Measurements from ENCODE around the gene UPF3A. TPM values are rescaled to one million over a fixed set of nuclear protein-coding genes. Genes with fewer than 3 reads are reported as not detected.

The UPF3A gene
- total and polyA plus RNA-seq, 9 of the 15 experiments (the other 6 are each of a cell fraction or from before 2014, with no cell fraction given), result 15.6 to 76.5 (median 40.9) TPM

DNA sequence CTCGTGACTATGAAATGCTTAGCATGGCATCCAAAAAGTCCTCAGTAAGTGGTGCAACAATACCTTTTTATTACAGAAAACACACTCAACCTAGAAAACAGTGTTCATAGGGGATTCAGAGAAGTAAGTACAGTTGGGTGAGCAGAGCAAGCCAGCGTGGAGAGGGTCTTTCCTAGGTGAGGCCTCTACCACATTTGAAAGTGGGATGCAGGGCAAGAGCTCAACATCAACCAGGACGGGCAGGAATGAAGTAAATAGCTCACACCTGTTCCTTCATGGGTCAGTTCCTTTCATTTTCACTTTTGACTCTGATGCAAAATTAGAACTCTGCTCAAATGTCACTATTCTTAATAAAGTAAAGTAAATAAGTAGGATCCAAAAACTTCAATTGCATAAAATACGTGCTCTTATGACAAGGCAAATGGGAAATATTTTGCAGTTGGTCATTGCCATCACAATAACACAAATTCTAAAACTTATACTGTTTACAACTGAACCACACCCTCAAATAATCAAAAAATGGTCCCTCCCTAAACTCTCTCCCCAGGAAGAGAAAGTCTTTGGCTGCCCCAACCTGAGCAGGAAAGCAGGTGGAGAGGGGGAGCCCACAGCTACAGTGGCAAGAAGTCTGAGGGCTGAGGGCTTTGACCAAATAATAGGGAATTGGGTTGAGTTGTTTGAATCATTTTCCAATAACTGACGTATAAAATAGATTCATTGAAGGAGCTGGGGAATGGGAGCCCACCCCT, 53.1 kb downstream of the UPF3A start:
- Histone ChIP-seq H3K36me3 (ENCODE audit: control insufficient read depth, insufficient read depth, low read length) (no peaks in the 10 kb centered on the region), H3K79me2 (ENCODE audit: control insufficient read depth, insufficient read depth, low read length) (no peaks in the 10 kb centered on the region), H3K9me3 (replicated peaks; ENCODE audit: control insufficient read depth, insufficient read depth, low read depth, low read length) (no peaks in the 10 kb centered on the region), H3K4me2 (ENCODE audit: insufficient read depth, low read length) (no peak overlapping the region), H2AFZ (ENCODE audit: low read depth, low read length) (no peak overlapping the region), H4K20me1 (replicated peaks; ENCODE audit: control insufficient read depth, insufficient read depth, low read length) (no peaks in the 10 kb centered on the region), H3K27me3 (ENCODE audit: control insufficient read depth in 2 of 2, insufficient read depth in 2 of 2, low read length in 2 of 2) (no peaks in the 10 kb centered on the region), H3K9me1 (ENCODE audit: control insufficient read depth, insufficient read depth, low read length) (no peaks in the 10 kb centered on the region), H3K9ac (ENCODE audit: insufficient read depth in 1 of 2, low read depth in 2 of 2, low read length in 2 of 2) (no peak overlapping the region), H3K4me3 (no peak overlapping the region), H3K27ac (ENCODE audit: extremely low read depth, low read depth, low read length) (no peak overlapping the region), H3K4me1 (replicated peaks in 1 of 2; ENCODE audit: control insufficient read depth in 2 of 2, insufficient read depth in 2 of 2, low read length in 2 of 2) (no peaks in the 10 kb centered on the region; a peak in 1 of 5 replicates)
- TF ChIP-seq, protein P1, sequence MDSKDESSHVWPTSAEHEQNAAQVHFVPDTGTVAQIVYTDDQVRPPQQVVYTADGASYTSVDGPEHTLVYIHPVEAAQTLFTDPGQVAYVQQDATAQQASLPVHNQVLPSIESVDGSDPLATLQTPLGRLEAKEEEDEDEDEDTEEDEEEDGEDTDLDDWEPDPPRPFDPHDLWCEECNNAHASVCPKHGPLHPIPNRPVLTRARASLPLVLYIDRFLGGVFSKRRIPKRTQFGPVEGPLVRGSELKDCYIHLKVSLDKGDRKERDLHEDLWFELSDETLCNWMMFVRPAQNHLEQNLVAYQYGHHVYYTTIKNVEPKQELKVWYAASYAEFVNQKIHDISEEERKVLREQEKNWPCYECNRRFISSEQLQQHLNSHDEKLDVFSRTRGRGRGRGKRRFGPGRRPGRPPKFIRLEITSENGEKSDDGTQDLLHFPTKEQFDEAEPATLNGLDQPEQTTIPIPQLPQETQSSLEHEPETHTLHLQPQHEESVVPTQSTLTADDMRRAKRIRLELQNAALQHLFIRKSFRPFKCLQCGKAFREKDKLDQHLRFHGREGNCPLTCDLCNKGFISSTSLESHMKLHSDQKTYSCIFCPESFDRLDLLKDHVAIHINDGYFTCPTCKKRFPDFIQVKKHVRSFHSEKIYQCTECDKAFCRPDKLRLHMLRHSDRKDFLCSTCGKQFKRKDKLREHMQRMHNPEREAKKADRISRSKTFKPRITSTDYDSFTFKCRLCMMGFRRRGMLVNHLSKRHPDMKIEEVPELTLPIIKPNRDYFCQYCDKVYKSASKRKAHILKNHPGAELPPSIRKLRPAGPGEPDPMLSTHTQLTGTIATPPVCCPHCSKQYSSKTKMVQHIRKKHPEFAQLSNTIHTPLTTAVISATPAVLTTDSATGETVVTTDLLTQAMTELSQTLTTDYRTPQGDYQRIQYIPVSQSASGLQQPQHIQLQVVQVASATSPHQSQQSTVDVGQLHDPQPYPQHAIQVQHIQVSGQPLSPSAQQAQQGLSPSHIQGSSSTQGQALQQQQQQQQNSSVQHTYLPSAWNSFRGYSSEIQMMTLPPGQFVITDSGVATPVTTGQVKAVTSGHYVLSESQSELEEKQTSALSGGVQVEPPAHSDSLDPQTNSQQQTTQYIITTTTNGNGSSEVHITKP (IDR thresholded peaks at IDR 0.05; ENCODE audit: partially characterized antibody), result peak; percentile 25
- TF ChIP-seq YBX1 (IDR thresholded peaks at IDR 0.05), result no peak
- ChIA-PET POLR2A (interaction anchor here (1.1 kb wide), 1 partner anchor 13 kb away, joined by 3 read pairs; no protein-coding TSS in a partner anchor), CTCF (ENCODE audit: low intra/inter-chr PET ratio) (no interaction called here)
- BruUV-seq (replicated peaks), result no TSS peak
- intact Hi-C loops (cut with micrococcal nuclease), result no loop called here
- DNase-seq (ENCODE audit: extremely low read depth in 1 of 4, low spot score in 3 of 4) (no peak), ATAC-seq (peak; percentile 26; the same call in 2 of the 3 replicates), FAIRE-seq (no peak)
- 35% methylated on average over 5 of the region's 5 CpGs for WGBS (ENCODE audit: insufficient coverage, low coverage, missing lambda C conversion rate)
- in situ Hi-C loops (cut with MboI), result no loop called here

Measured in K562 (cell line).